GM12892 (cell line): Measurements from ENCODE around the gene SP8.

ENCODE experiments used
- POLR2A ChIP-seq: IDR thresholded peaks from 2 replicates; pipeline ENCODE4 v1.6.1; 2011; ENCODE audit warnings: low read depth, low read length, control low read depth
- POLR2AphosphoS5 ChIP-seq: IDR thresholded peaks from 2 replicates; pipeline ENCODE4 v1.6.1; 2011; ENCODE audit warnings: low read depth, low read length, control low read depth

DNA sequence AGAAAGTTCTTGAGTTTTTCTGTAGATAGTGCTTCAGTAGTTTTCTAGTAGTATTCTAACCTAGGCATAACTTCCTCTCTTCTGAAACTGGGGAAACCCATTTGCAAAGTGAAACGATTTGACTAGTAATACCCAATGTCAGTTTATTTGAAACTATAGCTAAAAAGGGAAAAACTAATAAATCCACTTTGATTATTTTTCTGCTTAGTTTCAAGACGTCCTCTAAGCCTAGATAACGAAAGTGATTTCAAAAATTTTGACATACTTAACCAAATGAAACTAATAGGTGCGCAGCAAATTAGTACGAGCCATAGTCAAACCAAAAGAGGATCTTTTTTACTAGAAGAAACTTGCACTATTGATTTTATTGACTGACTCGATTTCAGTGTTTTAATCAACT is 9.8 kb upstream of the SP8 start:
- TF ChIP-seq POLR2A (no peak), POLR2AphosphoS5 (no peak)
